Lower lobe of right lung (tissue), 2 donors: Measurements from ENCODE around the gene WWTR1. TPM values are rescaled to one million over a fixed set of nuclear protein-coding genes. Genes with fewer than 3 reads are reported as not detected.

Source experiments
- ATAC-seq, 2 donors: fragments of 200-7000 bp; cut with Tn5 transposase; one replicate each; pipeline ENCODE4 v1.9.1; 2020 to 2022; ENCODE audit warnings: mild to moderate bottlenecking in 2 of 2, moderate library complexity in 2 of 2
- DNase-seq: peaks from one replicate; pipeline ENCODE4 v3.0.0-alpha.2; 2020
- H3K27ac ChIP-seq: fragments of 200-600 bp; one replicate; pipeline ENCODE4 v1.8.0; 2022
- H3K27me3 ChIP-seq: fragments of 200-600 bp; one replicate; pipeline ENCODE4 v1.8.0; 2022; ENCODE audit warnings: low read depth
- H3K36me3 ChIP-seq: fragments of 200-600 bp; one replicate; pipeline ENCODE4 v1.8.0; 2022; ENCODE audit warnings: mild to moderate bottlenecking
- H3K4me1 ChIP-seq: fragments of 200-600 bp; one replicate; pipeline ENCODE4 v1.8.0; 2022
- H3K4me3 ChIP-seq: fragments of 200-600 bp; one replicate; pipeline ENCODE4 v1.8.0; 2022; ENCODE audit warnings: mild to moderate bottlenecking
- H3K9me3 ChIP-seq: fragments of 200-600 bp; one replicate; pipeline ENCODE4 v1.8.0; 2022
- CTCF ChIP-seq: fragments of 200-600 bp; IDR thresholded peaks from one replicate; pipeline ENCODE4 v1.8.0; 2022; ENCODE audit warnings: antibody characterized with exemption, mild to moderate bottlenecking
- intact Hi-C: fragments of 100-400 bp; cut with DNase I; formaldehyde crosslinking; loops from one replicate; pipeline ENCODE4 v1.11.0; 2022
- total RNA-seq: library from RNA; stranded (reverse); fragmentation: NEBNext Ultra II Directional; extraction: Animal tissue kit (Norgen Biotek cat#: 25700); gene quantifications from one replicate; pipeline ENCODE4 v1.2.1, GENCODE V29; 2021
- donor health status: DM: no; HTN: yes; CAD: no; lungs with severe emphysema.

The WWTR1 gene
- total RNA-seq, 1 donor from 2014 or later: 89.5 TPM

- Histone ChIP-seq H3K27ac (no peak overlapping the region), H3K27me3 (no peaks in the 10 kb centered on the region), H3K4me3 (no peak overlapping the region), H3K9me3 (no peaks in the 10 kb centered on the region), H3K4me1 (no peaks in the 10 kb centered on the region), H3K36me3 (no peaks in the 10 kb centered on the region)
- DNase-seq (no peak), ATAC-seq (no peak)
- intact Hi-C loops: no loop called here
- no peak for TF ChIP-seq CTCF
Measured at GRCh38 chr3:149490260-149490971, 167.4 kb downstream of the WWTR1 start.

- Histone ChIP-seq H3K27me3 (no peaks in the 10 kb centered on the region), H3K9me3 (no peaks in the 10 kb centered on the region), H3K27ac (no peak overlapping the region), H3K4me3 (no peak overlapping the region), H3K36me3 (no peaks in the 10 kb centered on the region), H3K4me1 (no peaks in the 10 kb centered on the region)
- ATAC-seq: peak; percentile 34 to 39
- intact Hi-C loops: no loop called here
- DNase-seq: no peak
- TF ChIP-seq CTCF: peak; percentile 28
Measured at GRCh38 chr3:149489060-149489690, 168.7 kb downstream of the WWTR1 start.

GRCh38 chr3:149487598-149488197 lies 170.1 kb downstream of the WWTR1 start:
- Histone ChIP-seq H3K27ac (no peak overlapping the region), H3K9me3 (no peaks in the 10 kb centered on the region), H3K4me3 (no peak overlapping the region), H3K27me3 (no peaks in the 10 kb centered on the region), H3K4me1 (no peaks in the 10 kb centered on the region), H3K36me3 (no peaks in the 10 kb centered on the region)
- DNase-seq: no peak
- ATAC-seq: peak; percentile 44 to 47
- peak; percentile 41 for TF ChIP-seq CTCF
- intact Hi-C loops: no loop called here

GRCh38 chr3:149486726-149487125 lies 171.1 kb downstream of the WWTR1 start:
- H3K36me3 ChIP-seq: no peaks in the 10 kb centered on the region
- ATAC-seq (no peak), DNase-seq (no peak)
- H3K4me3 ChIP-seq: no peak overlapping the region
- H3K4me1 ChIP-seq: no peaks in the 10 kb centered on the region
- H3K27me3 ChIP-seq: no peaks in the 10 kb centered on the region
- no peak overlapping the region for H3K27ac ChIP-seq
- intact Hi-C loops: no loop called here
- TF ChIP-seq CTCF: no peak
- no peaks in the 10 kb centered on the region for H3K9me3 ChIP-seq

GRCh38 chr3:149481491-149481890 lies 176.3 kb downstream of the WWTR1 start:
- Histone ChIP-seq H3K36me3 (no peaks in the 10 kb centered on the region), H3K27ac (no peak overlapping the region), H3K4me1 (peaks cover 11% of the 10 kb centered on the region), H3K4me3 (no peak overlapping the region), H3K27me3 (no peaks in the 10 kb centered on the region), H3K9me3 (no peaks in the 10 kb centered on the region)
- no peak for ATAC-seq
- DNase-seq: no peak
- intact Hi-C loops: no loop called here
- no peak for TF ChIP-seq CTCF
